ENCODE data around the gene TRPV4. TPM values are rescaled to one million over a fixed set of nuclear protein-coding genes. Genes with fewer than 3 reads are reported as not detected.
A peak's percentile ranks its signal among the peaks of the same experiment; 100 is the strongest.

TRPV4 gene
- total and polyA plus RNA-seq, 2 experiments from 2014 or later, result 0.66 to 1.1 TPM

- Histone ChIP-seq H4K20me1 (replicated peaks; ENCODE audit: insufficient read depth) (no peaks in the 10 kb centered on the region), H3K27me3 (ENCODE audit: insufficient read depth) (no peaks in the 10 kb centered on the region), H3K36me3 (ENCODE audit: insufficient read depth) (no peaks in the 10 kb centered on the region), H2AFZ (no peak overlapping the region), H3K4me2 (no peak overlapping the region), H3K4me3 (no peak overlapping the region), H3K4me1 (ENCODE audit: insufficient read depth) (no peaks in the 10 kb centered on the region; the same call in 1 of the 2 replicates), H3F3A (replicated peaks; ENCODE audit: low read depth) (no peaks in the 10 kb centered on the region), H3K79me2 (replicated peaks; ENCODE audit: insufficient read depth) (no peaks in the 10 kb centered on the region), H3K27ac (ENCODE audit: low read depth) (no peak overlapping the region), H3K9me2 (ENCODE audit: insufficient read depth) (no peaks in the 10 kb centered on the region)
- Mint-ChIP-seq H3K9me3 (no peaks in the 10 kb centered on the region; the same call in 2 of the 3 replicates), H3K4me1 (peaks cover 13% of the 10 kb centered on the region), H3K36me3 (ENCODE audit: low read depth) (no peaks in the 10 kb centered on the region), H3K4me3 (no peak overlapping the region), H3K27ac (no peak overlapping the region), H3K27me3 (ENCODE audit: insufficient read depth, low read depth, poor library complexity) (peaks cover 25% of the 10 kb centered on the region)
- ATAC-seq (peak; percentile 30), DNase-seq (ENCODE audit: low spot score) (peak; percentile 66)
- TF ChIP-seq ZNF331 (CRISPR knock-in tag; IDR thresholded peaks at IDR 0.05; ENCODE audit: low read depth) (no peak), EZH2phosphoT487 (IDR thresholded peaks at IDR 0.05; ENCODE audit: unreplicated experiment) (no peak), ETS1 (IDR thresholded peaks at IDR 0.05) (no peak), POLR2AphosphoS5 (IDR thresholded peaks at IDR 0.05; ENCODE audit: low read depth) (no peak), CTCF (conservative IDR thresholded peaks at IDR 0.05; ENCODE audit: low read depth in 2 of 2) (no peak), ZNF114 (CRISPR knock-in tag; IDR thresholded peaks at IDR 0.05) (no peak), JUNB (IDR thresholded peaks at IDR 0.05; ENCODE audit: unreplicated experiment) (no peak), NANOG (IDR thresholded peaks at IDR 0.05; ENCODE audit: borderline replicate concordance) (no peak), REST (IDR thresholded peaks at IDR 0.05; ENCODE audit: unreplicated experiment) (no peak), CREB1 (CRISPR knock-in tag; IDR thresholded peaks at IDR 0.05; ENCODE audit: low read depth) (no peak), STAT1 (IDR thresholded peaks at IDR 0.05; ENCODE audit: unreplicated experiment) (no peak), ZNF462 (CRISPR knock-in tag; IDR thresholded peaks at IDR 0.05) (no peak), EZH2 (IDR thresholded peaks at IDR 0.05; ENCODE audit: low read depth, unreplicated experiment) (no peak)
Observed at GRCh38 chr12:109840305-109841074, 7.3 kb upstream of the TRPV4 start.

All from GM23338 (cell line).